IMR-90 (cell line): ENCODE measurements around the gene FAF2.

ENCODE experiments used
- BHLHE40 ChIP-seq: fragments of 150-350 bp; IDR thresholded peaks from 2 replicates; pipeline ENCODE4 v1.6.1; 2016; ENCODE audit warnings: mild to moderate bottlenecking, low read depth, low read length
- CEBPB ChIP-seq: IDR thresholded peaks from 2 replicates; pipeline ENCODE4 v1.6.1; 2012; ENCODE audit warnings: low read depth, low read length, improper control_type of control experiment
- CTCF ChIP-seq: conservative IDR thresholded peaks from 2 replicates; pipeline ENCODE4 v1.5.1; 2012; ENCODE audit warnings: mild to moderate bottlenecking, low read depth, low read length, improper control_type of control experiment
- MAFK ChIP-seq: IDR thresholded peaks from 2 replicates; pipeline ENCODE4 v1.6.1; 2012; ENCODE audit warnings: low read depth, low read length, improper control_type of control experiment
- MXI1 ChIP-seq: IDR thresholded peaks from 2 replicates; pipeline ENCODE4 v1.6.1; 2012; ENCODE audit warnings: low read depth, mild to moderate bottlenecking, low read length, moderate library complexity, borderline replicate concordance
- POLR2A ChIP-seq: IDR thresholded peaks from 2 replicates; pipeline ENCODE4 v1.6.1; 2012; ENCODE audit warnings: mild to moderate bottlenecking, low read depth, low read length
- RAD21 ChIP-seq: IDR thresholded peaks from 2 replicates; pipeline ENCODE4 v1.6.1; 2012; ENCODE audit warnings: low read length, improper control_type of control experiment
- SMC3 ChIP-seq: fragments of 150-350 bp; IDR thresholded peaks from 2 replicates; pipeline ENCODE4 v1.6.1; 2016; ENCODE audit warnings: low read depth, mild to moderate bottlenecking, antibody characterized with exemption, low read length, moderate library complexity
- USF2 ChIP-seq: fragments of 150-350 bp; IDR thresholded peaks from 2 replicates; pipeline ENCODE4 v1.6.1; 2017; ENCODE audit warnings: mild to moderate bottlenecking, antibody characterized with exemption, low read length, low read depth

- TF ChIP-seq MAFK, result no peak
- no peak for TF ChIP-seq MXI1
- no peak for TF ChIP-seq CTCF
- TF ChIP-seq POLR2A, result no peak
- no peak for TF ChIP-seq SMC3
- no peak for TF ChIP-seq CEBPB
- no peak for TF ChIP-seq RAD21
- no peak for TF ChIP-seq BHLHE40
- TF ChIP-seq USF2, result no peak
These were observed 65.6 kb downstream of the FAF2 start for GRCh38 chr5:176513788-176514187.
